Endometrial microvascular endothelial cells (primary cell): Measurements from ENCODE around the gene MYO9A. TPM values are rescaled to one million over a fixed set of nuclear protein-coding genes. Genes with fewer than 3 reads are reported as not detected.

Experiments
- in situ Hi-C: cut with HindIII; loops from 2 replicates; pipeline ENCODE4 v1.10.0; 2017; ENCODE audit warnings: low sequenced_read_pairs, low pct_unique_long_range_greater_than_20kb; ENCODE audit errors: inconsistent ontology term
- total RNA-seq: library from RNA; depleted of rRNA; stranded (reverse); fragments of >200 nt; gene quantifications from one replicate; pipeline ENCODE4 v1.2.3, GENCODE V29; 2015; ENCODE audit errors: inconsistent ontology term

The MYO9A gene
- total RNA-seq, 1 donor from 2014 or later: 15.7 TPM

DNA sequence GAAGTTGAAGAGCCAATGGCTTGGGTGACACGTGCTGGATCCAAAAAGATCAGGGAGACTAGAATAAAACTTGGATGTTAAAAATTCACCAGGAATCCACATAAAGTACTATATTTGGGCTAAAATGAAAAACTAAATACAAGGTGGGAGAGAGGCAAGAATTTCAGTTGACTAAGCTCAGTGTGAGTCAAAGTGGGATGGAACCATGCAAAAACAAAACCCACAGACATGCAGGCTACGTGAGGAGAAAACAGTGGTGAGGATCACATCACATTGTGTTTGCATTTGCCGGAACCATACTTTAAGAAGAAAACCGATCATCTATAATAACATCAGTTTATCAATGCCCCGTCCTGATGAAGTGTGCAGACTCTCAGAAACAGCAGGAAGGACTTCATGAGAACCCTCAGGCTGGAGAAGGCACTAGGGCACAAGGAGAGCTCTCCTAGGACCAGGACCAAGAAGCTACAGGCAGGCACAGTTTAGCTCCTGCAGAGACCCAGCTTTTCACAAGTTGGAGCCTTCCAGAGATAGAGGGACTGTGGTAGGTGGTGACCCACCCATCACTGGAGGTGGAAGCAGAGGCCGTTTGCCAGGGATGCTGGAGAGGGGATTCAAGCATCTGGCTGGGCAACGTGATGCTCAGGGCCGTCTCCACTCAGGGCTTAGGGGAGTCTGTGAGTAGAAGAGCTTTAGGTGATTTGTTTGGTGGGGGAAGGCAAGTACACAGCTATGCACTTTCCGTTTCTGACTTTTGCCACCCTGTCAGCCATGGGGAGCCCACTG, 336.6 kb downstream of the MYO9A start:
- in situ Hi-C loops: no loop called here

- in situ Hi-C loops: no loop called here
These were observed 337.6 kb downstream of the MYO9A start for GRCh38 chr15:71780115-71780976.

DNA sequence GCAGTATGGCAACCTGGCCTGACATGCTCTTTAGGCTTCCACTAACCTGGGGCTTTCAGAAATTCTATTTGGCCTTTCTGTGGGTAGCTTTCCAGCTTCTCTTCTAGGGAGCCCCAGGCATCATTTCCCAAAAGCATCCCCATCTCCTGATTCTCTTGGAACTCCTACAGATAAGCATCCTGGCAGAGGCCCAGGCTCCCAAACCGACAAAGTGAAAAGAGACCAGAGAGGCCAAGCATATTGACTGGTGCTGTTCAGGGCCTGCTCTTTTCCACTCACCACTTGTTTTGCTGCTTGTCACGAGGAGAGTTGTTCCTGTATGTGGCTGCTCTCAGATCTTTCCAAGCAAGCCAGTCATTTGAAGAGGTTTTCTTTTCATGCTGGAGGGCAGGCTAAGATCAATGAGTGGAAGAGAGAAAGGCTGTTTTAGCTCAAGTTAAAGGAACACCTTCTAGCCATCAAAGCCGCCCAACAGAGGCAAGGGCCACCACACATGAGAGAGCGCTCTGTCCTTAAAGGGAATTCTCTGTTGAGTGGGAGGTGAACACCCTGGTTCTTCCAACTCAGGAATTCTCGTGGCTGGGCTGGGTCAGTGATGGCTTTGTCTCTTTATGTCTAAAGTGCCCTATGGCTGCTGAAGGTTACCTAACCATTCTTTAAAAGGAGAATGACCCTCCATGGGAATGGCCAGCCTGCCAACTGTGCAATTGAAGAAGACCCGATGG, 338.7 kb downstream of the MYO9A start:
- in situ Hi-C loops: no loop called here

GRCh38 chr15:71777216-71777943, 340.6 kb downstream of the MYO9A start:
- in situ Hi-C loops: no loop called here

- in situ Hi-C loops: no loop called here
These were observed 341.6 kb downstream of the MYO9A start for GRCh38 chr15:71776304-71776703.

DNA sequence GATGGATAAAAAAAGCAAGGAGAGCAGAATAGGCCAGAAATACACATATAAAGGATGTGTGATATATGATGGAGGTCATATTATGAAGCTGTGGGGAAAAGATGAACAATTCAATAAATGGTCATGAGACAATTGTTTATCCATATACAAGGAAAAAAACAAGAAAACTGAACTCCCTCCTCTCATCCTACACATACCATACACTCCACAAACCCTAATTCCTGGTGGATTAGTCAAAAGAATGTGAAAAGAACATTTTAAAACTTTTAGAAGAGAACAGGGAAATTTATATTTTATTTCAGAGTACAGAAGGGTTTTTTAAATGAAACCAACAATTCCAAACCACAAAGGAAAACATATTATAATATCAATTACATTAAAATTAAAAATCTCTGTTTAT, 342.1 kb downstream of the MYO9A start:
- in situ Hi-C loops: no loop called here

GRCh38 chr15:71773206-71773859, 344.6 kb downstream of the MYO9A start:
- in situ Hi-C loops: no loop called here

Other genes with a start within 250 kb of the MYO9A start
- 2.0 TPM for gene SENP8, start 253 bp upstream of the MYO9A start, total RNA-seq
- gene GRAMD2A, start 79.6 kb upstream of the MYO9A start, total RNA-seq: 0.74 TPM
- gene PKM, start 113.0 kb upstream of the MYO9A start, total RNA-seq: 1,892 TPM
- gene PARP6, start 154.4 kb upstream of the MYO9A start, total RNA-seq: 13.4 TPM
- gene CELF6, start 202.0 kb upstream of the MYO9A start, total RNA-seq: not detected